ENCODE data around the gene SCYGR6.

The SCYGR6 gene

GRCh38 chr2:227720680-227721079, 3.9 kb downstream of the SCYGR6 start:
- peaks cover 0 to 19% (median 7%) of the 10 kb centered on the region in 3 experiments for H3K27me3 ChIP-seq (ENCODE audit: control insufficient read depth in 3 of 3, insufficient read depth in 3 of 3, low read depth in 1 of 3, low read length in 3 of 3)
- no peak overlapping the region for H3K4ac ChIP-seq (ENCODE audit: low read length)
- no CpG with 5 or more reads among the region's 4 CpGs for WGBS, 2 donors (ENCODE audit: extremely low coverage in 2 of 2, insufficient read length in 2 of 2, insufficient replicate concordance in 1 of 2)
- H2AFZ ChIP-seq (ENCODE audit: low read length), result no peak overlapping the region
- no peaks in the 10 kb centered on the region for H3K36me3 ChIP-seq (replicated peaks in 1 of 2; ENCODE audit: control insufficient read depth in 2 of 2, insufficient read depth in 2 of 2, low read length in 2 of 2)
- no peak overlapping the region for H3K27ac ChIP-seq (replicated peaks; ENCODE audit: low read length)
- no peaks in the 10 kb centered on the region for H3K79me1 ChIP-seq (ENCODE audit: low read depth, low read length)
- no peak for DNase-seq (ENCODE audit: low spot score)
- H3K23ac ChIP-seq (ENCODE audit: low read depth, low read length, poor library complexity), result no peak overlapping the region
- H3K9ac ChIP-seq (ENCODE audit: low read depth, low read length, poor library complexity), result no peak overlapping the region
- no peaks in the 10 kb centered on the region for H3K4me1 ChIP-seq (ENCODE audit: control insufficient read depth in 2 of 2, insufficient read depth in 1 of 2, low read depth in 1 of 2, low read length in 2 of 2)
- no peak overlapping the region for H3K14ac ChIP-seq (ENCODE audit: low read length)
- no peak overlapping the region for H2BK12ac ChIP-seq (ENCODE audit: low read length)
- H2AK5ac ChIP-seq (ENCODE audit: low read depth, low read length), result no peak overlapping the region
- no peak overlapping the region for H4K91ac ChIP-seq (ENCODE audit: low read depth, low read length, poor library complexity)
- H3K18ac ChIP-seq (ENCODE audit: low read length), result no peak overlapping the region
- H2BK5ac ChIP-seq (ENCODE audit: low read length), result no peak overlapping the region
- no peaks in the 10 kb centered on the region for H3K9me3 ChIP-seq (replicated peaks in 1 of 2; ENCODE audit: control insufficient read depth in 2 of 2, insufficient read depth in 1 of 2, low read depth in 1 of 2, low read length in 2 of 2)
- H3K4me3 ChIP-seq (ENCODE audit: low read length in 2 of 2), result no peak overlapping the region
- no peak overlapping the region for H3K4me2 ChIP-seq (ENCODE audit: insufficient read depth, low read length, poor library complexity, severe bottlenecking)
- no peak overlapping the region for H2BK120ac ChIP-seq (ENCODE audit: low read depth, low read length)
- no peak overlapping the region for H2BK15ac ChIP-seq (ENCODE audit: low read length)
- no peak overlapping the region for H4K8ac ChIP-seq (ENCODE audit: low read depth, low read length)

GRCh38 chr2:227719641-227720040, 4.9 kb downstream of the SCYGR6 start:
- no peak overlapping the region for H4K91ac ChIP-seq (ENCODE audit: low read depth, low read length, poor library complexity)
- H2AK5ac ChIP-seq (ENCODE audit: low read depth, low read length), result no peak overlapping the region
- H3K27ac ChIP-seq (replicated peaks; ENCODE audit: low read length), result no peak overlapping the region
- no peak for DNase-seq (ENCODE audit: low spot score)
- no peak overlapping the region for H2BK5ac ChIP-seq (ENCODE audit: low read length)
- no peak overlapping the region for H3K4me3 ChIP-seq (ENCODE audit: low read length in 2 of 2)
- peaks cover 0 to 19% (median 7%) of the 10 kb centered on the region in 3 experiments for H3K27me3 ChIP-seq (ENCODE audit: control insufficient read depth in 3 of 3, insufficient read depth in 3 of 3, low read depth in 1 of 3, low read length in 3 of 3)
- H3K9me3 ChIP-seq (replicated peaks in 1 of 2; ENCODE audit: control insufficient read depth in 2 of 2, insufficient read depth in 1 of 2, low read depth in 1 of 2, low read length in 2 of 2), result no peaks in the 10 kb centered on the region
- H3K4ac ChIP-seq (ENCODE audit: low read length), result no peak overlapping the region
- H2AFZ ChIP-seq (ENCODE audit: low read length), result no peak overlapping the region
- H2BK120ac ChIP-seq (ENCODE audit: low read depth, low read length), result no peak overlapping the region
- no peak overlapping the region for H3K14ac ChIP-seq (ENCODE audit: low read length)
- H3K23ac ChIP-seq (ENCODE audit: low read depth, low read length, poor library complexity), result no peak overlapping the region
- H2BK15ac ChIP-seq (ENCODE audit: low read length), result no peak overlapping the region
- no peak overlapping the region for H3K9ac ChIP-seq (ENCODE audit: low read depth, low read length, poor library complexity)
- H3K36me3 ChIP-seq (replicated peaks in 1 of 2; ENCODE audit: control insufficient read depth in 2 of 2, insufficient read depth in 2 of 2, low read length in 2 of 2), result no peaks in the 10 kb centered on the region
- no CpG with 5 or more reads among the region's 4 CpGs for WGBS, 2 donors (ENCODE audit: extremely low coverage in 2 of 2, insufficient read length in 2 of 2, insufficient replicate concordance in 1 of 2)
- no peaks in the 10 kb centered on the region for H3K79me1 ChIP-seq (ENCODE audit: low read depth, low read length)
- no peak overlapping the region for H3K18ac ChIP-seq (ENCODE audit: low read length)
- no peak overlapping the region for H3K4me2 ChIP-seq (ENCODE audit: insufficient read depth, low read length, poor library complexity, severe bottlenecking)
- H4K8ac ChIP-seq (ENCODE audit: low read depth, low read length), result no peak overlapping the region
- no peak overlapping the region for H2BK12ac ChIP-seq (ENCODE audit: low read length)
- no peaks in the 10 kb centered on the region for H3K4me1 ChIP-seq (ENCODE audit: control insufficient read depth in 2 of 2, insufficient read depth in 1 of 2, low read depth in 1 of 2, low read length in 2 of 2)

GRCh38 chr2:227717687-227718567, 6.6 kb downstream of the SCYGR6 start, which contains the start of gene SLC19A3:
SLC19A3 (minus strand) TSS chr2:227718028; CDS start chr2:227702318, 15,710 bp downstream.
- Histone ChIP-seq H3K18ac (ENCODE audit: low read length) (no peak within 1 kb of the TSS), H4K91ac (ENCODE audit: low read depth, low read length, poor library complexity) (no peak within 1 kb of the TSS), H3K79me1 (ENCODE audit: low read depth, low read length) (no peaks in the 10 kb centered on the region), H3K4me2 (ENCODE audit: insufficient read depth, low read length, poor library complexity, severe bottlenecking) (peak within 1 kb of the TSS; percentile 81), H2BK5ac (ENCODE audit: low read length) (no peak within 1 kb of the TSS), H4K8ac (ENCODE audit: low read depth, low read length) (no peak within 1 kb of the TSS), H2BK120ac (ENCODE audit: low read depth, low read length) (no peak within 1 kb of the TSS), H3K27ac (replicated peaks; ENCODE audit: low read length) (no peak within 1 kb of the TSS), H2AFZ (ENCODE audit: low read length) (peak within 1 kb of the TSS; percentile 90), H3K4me1 (ENCODE audit: control insufficient read depth in 2 of 2, insufficient read depth in 1 of 2, low read depth in 1 of 2, low read length in 2 of 2) (no peaks in the 10 kb centered on the region), H3K14ac (ENCODE audit: low read length) (no peak within 1 kb of the TSS), H2AK5ac (ENCODE audit: low read depth, low read length) (no peak within 1 kb of the TSS), H2BK12ac (ENCODE audit: low read length) (no peak within 1 kb of the TSS), H3K36me3 (replicated peaks in 1 of 2; ENCODE audit: control insufficient read depth in 2 of 2, insufficient read depth in 2 of 2, low read length in 2 of 2) (no peaks in the 10 kb centered on the region), H3K23ac (ENCODE audit: low read depth, low read length, poor library complexity) (no peak within 1 kb of the TSS), H3K27me3 (ENCODE audit: control insufficient read depth in 3 of 3, insufficient read depth in 3 of 3, low read depth in 1 of 3, low read length in 3 of 3) (peaks cover 0 to 19% (median 7%) of the 10 kb centered on the region in 3 experiments), H3K9ac (ENCODE audit: low read depth, low read length, poor library complexity) (no peak within 1 kb of the TSS), H3K4me3 (ENCODE audit: low read length in 2 of 2) (peak within 1 kb of the TSS; percentile 32 to 81), H3K9me3 (replicated peaks in 1 of 2; ENCODE audit: control insufficient read depth in 2 of 2, insufficient read depth in 1 of 2, low read depth in 1 of 2, low read length in 2 of 2) (no peaks in the 10 kb centered on the region), H2BK15ac (ENCODE audit: low read length) (no peak within 1 kb of the TSS), H3K4ac (ENCODE audit: low read length) (no peak within 1 kb of the TSS)
- no CpG with 5 or more reads among the region's 35 CpGs for WGBS, 2 donors (ENCODE audit: extremely low coverage in 2 of 2, insufficient read length in 2 of 2, insufficient replicate concordance in 1 of 2)
- peak; percentile 63 for DNase-seq (ENCODE audit: low spot score)

GRCh38 chr2:227716501-227716900, 8.1 kb downstream of the SCYGR6 start:
- no CpG with 5 or more reads among the region's 2 CpGs for WGBS, 2 donors (ENCODE audit: extremely low coverage in 2 of 2, insufficient read length in 2 of 2, insufficient replicate concordance in 1 of 2)
- Histone ChIP-seq H2BK12ac (ENCODE audit: low read length) (no peak overlapping the region), H2AFZ (ENCODE audit: low read length) (no peak overlapping the region), H3K4me2 (ENCODE audit: insufficient read depth, low read length, poor library complexity, severe bottlenecking) (no peak overlapping the region), H4K8ac (ENCODE audit: low read depth, low read length) (no peak overlapping the region), H3K27ac (replicated peaks; ENCODE audit: low read length) (no peak overlapping the region), H3K14ac (ENCODE audit: low read length) (no peak overlapping the region), H3K9me3 (replicated peaks in 1 of 2; ENCODE audit: control insufficient read depth in 2 of 2, insufficient read depth in 1 of 2, low read depth in 1 of 2, low read length in 2 of 2) (no peaks in the 10 kb centered on the region), H3K4ac (ENCODE audit: low read length) (no peak overlapping the region), H3K79me1 (ENCODE audit: low read depth, low read length) (no peaks in the 10 kb centered on the region), H4K91ac (ENCODE audit: low read depth, low read length, poor library complexity) (no peak overlapping the region), H3K23ac (ENCODE audit: low read depth, low read length, poor library complexity) (no peak overlapping the region), H3K9ac (ENCODE audit: low read depth, low read length, poor library complexity) (no peak overlapping the region), H3K4me3 (ENCODE audit: low read length in 2 of 2) (no peak overlapping the region), H3K18ac (ENCODE audit: low read length) (no peak overlapping the region), H2BK15ac (ENCODE audit: low read length) (no peak overlapping the region), H2AK5ac (ENCODE audit: low read depth, low read length) (no peak overlapping the region), H3K36me3 (replicated peaks in 1 of 2; ENCODE audit: control insufficient read depth in 2 of 2, insufficient read depth in 2 of 2, low read length in 2 of 2) (no peaks in the 10 kb centered on the region), H3K27me3 (ENCODE audit: control insufficient read depth in 3 of 3, insufficient read depth in 3 of 3, low read depth in 1 of 3, low read length in 3 of 3) (peaks cover 0 to 19% (median 7%) of the 10 kb centered on the region in 3 experiments), H3K4me1 (ENCODE audit: control insufficient read depth in 2 of 2, insufficient read depth in 1 of 2, low read depth in 1 of 2, low read length in 2 of 2) (no peaks in the 10 kb centered on the region), H2BK120ac (ENCODE audit: low read depth, low read length) (no peak overlapping the region), H2BK5ac (ENCODE audit: low read length) (no peak overlapping the region)
- DNase-seq (ENCODE audit: low spot score), result no peak

All from neuronal stem cell (in vitro differentiated cells).